Adrenal gland (tissue), 5 donors: ENCODE results near the gene SYDE2.

Experiments
- POLR2A ChIP-seq, 2 donors: fragments of 450-650 bp; IDR thresholded peaks; one replicate each; pipeline ENCODE4 v1.6.1; 2017; ENCODE audit warnings: antibody characterized with exemption in 2 of 2, mild to moderate bottlenecking in 2 of 2, moderate library complexity in 1 of 2
- TF ChIP-seq, protein P1 (sequence below), 6 experiments: fragments of 450-650 bp in 4 of 6; fragments of 200-600 bp in 2 of 6; sonication (generic) in 1 of 6; IDR thresholded peaks; 1 replicate in 5 of 6; 2 replicates in 1 of 6; pipeline versions ENCODE4 v1.5.1 to v1.8.0; 2016 to 2021; ENCODE audit warnings: antibody characterized with exemption in 6 of 6, mild to moderate bottlenecking in 2 of 6, moderate library complexity in 1 of 6
- donor health status: DM: no; HTN: no; CAD: no.

DNA sequence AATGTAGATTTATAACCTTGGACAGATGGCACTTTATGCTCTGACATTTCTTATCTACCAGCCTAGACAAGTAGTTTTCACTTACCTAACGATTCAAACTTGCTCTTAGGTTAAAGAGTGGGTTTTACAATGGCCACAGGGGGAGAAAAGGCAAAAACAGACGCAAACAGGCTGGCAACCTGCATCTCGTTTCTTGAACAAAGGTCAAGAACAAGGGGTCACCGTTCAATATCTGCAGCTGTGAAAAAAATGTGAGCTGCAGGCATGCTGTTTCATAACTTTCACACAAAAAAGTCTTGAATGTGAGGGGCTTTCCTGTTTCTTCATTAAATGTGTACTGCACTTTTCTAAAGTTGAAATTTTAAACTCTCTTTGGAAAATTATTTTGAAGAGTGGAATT lies 49.4 kb downstream of the SYDE2 start:
- TF ChIP-seq, protein P1, sequence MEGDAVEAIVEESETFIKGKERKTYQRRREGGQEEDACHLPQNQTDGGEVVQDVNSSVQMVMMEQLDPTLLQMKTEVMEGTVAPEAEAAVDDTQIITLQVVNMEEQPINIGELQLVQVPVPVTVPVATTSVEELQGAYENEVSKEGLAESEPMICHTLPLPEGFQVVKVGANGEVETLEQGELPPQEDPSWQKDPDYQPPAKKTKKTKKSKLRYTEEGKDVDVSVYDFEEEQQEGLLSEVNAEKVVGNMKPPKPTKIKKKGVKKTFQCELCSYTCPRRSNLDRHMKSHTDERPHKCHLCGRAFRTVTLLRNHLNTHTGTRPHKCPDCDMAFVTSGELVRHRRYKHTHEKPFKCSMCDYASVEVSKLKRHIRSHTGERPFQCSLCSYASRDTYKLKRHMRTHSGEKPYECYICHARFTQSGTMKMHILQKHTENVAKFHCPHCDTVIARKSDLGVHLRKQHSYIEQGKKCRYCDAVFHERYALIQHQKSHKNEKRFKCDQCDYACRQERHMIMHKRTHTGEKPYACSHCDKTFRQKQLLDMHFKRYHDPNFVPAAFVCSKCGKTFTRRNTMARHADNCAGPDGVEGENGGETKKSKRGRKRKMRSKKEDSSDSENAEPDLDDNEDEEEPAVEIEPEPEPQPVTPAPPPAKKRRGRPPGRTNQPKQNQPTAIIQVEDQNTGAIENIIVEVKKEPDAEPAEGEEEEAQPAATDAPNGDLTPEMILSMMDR (IDR thresholded peaks at IDR 0.05): no peak
- no peak for TF ChIP-seq POLR2A (IDR thresholded peaks at IDR 0.05)
